Measurements from ENCODE around the gene MEX3C.

Gene MEX3C

GRCh38 chr18:51235009-51235789 is 37.7 kb upstream of the MEX3C start:
- Histone ChIP-seq H3K4me2 (ENCODE audit: low read depth, low read length, poor library complexity, severe bottlenecking) (no peak overlapping the region), H3K36me3 (ENCODE audit: low read length) (no peaks in the 10 kb centered on the region), H3K9me3 (ENCODE audit: insufficient read depth, low read length) (no peaks in the 10 kb centered on the region), H3K9ac (ENCODE audit: low read length) (no peak overlapping the region), H4K20me1 (ENCODE audit: low read depth, low read length) (no peaks in the 10 kb centered on the region), H3K27ac (ENCODE audit: low read depth, low read length) (no peak overlapping the region), H3K9me2 (replicated peaks; ENCODE audit: insufficient read depth, low read length) (no peaks in the 10 kb centered on the region), H3K79me2 (ENCODE audit: insufficient read depth, low read length) (no peaks in the 10 kb centered on the region), H3K27me3 (ENCODE audit: low read length) (no peaks in the 10 kb centered on the region), H3F3A (ENCODE audit: insufficient read depth) (no peaks in the 10 kb centered on the region), H2AFZ (ENCODE audit: low read depth, low read length, severe bottlenecking) (no peak overlapping the region), H3K4me3 (ENCODE audit: insufficient read depth, low read length, poor library complexity, severe bottlenecking) (no peak overlapping the region)
- TF ChIP-seq CTCF (IDR thresholded peaks at IDR 0.05; ENCODE audit: insufficient read depth, low read length, poor library complexity, severe bottlenecking) (no peak), EZH2phosphoT487 (conservative IDR thresholded peaks at IDR 0.05; ENCODE audit: low read length) (no peak)

GRCh38 chr18:51234117-51235008 is 36.9 kb upstream of the MEX3C start:
- H2AFZ ChIP-seq (ENCODE audit: low read depth, low read length, severe bottlenecking), result no peak overlapping the region
- no peaks in the 10 kb centered on the region for H3K79me2 ChIP-seq (ENCODE audit: insufficient read depth, low read length)
- no peaks in the 10 kb centered on the region for H3K9me3 ChIP-seq (ENCODE audit: insufficient read depth, low read length)
- no peaks in the 10 kb centered on the region for H4K20me1 ChIP-seq (ENCODE audit: low read depth, low read length)
- TF ChIP-seq EZH2phosphoT487 (conservative IDR thresholded peaks at IDR 0.05; ENCODE audit: low read length) (no peak), CTCF (IDR thresholded peaks at IDR 0.05; ENCODE audit: insufficient read depth, low read length, poor library complexity, severe bottlenecking) (no peak)
- no peak overlapping the region for H3K4me2 ChIP-seq (ENCODE audit: low read depth, low read length, poor library complexity, severe bottlenecking)
- H3F3A ChIP-seq (ENCODE audit: insufficient read depth), result no peaks in the 10 kb centered on the region
- H3K4me3 ChIP-seq (ENCODE audit: insufficient read depth, low read length, poor library complexity, severe bottlenecking), result no peak overlapping the region
- H3K27me3 ChIP-seq (ENCODE audit: low read length), result no peaks in the 10 kb centered on the region
- no peak overlapping the region for H3K27ac ChIP-seq (ENCODE audit: low read depth, low read length)
- no peak overlapping the region for H3K9ac ChIP-seq (ENCODE audit: low read length)
- no peaks in the 10 kb centered on the region for H3K36me3 ChIP-seq (ENCODE audit: low read length)
- no peaks in the 10 kb centered on the region for H3K9me2 ChIP-seq (replicated peaks; ENCODE audit: insufficient read depth, low read length)

- Histone ChIP-seq H3K36me3 (ENCODE audit: low read length) (no peaks in the 10 kb centered on the region), H3K4me2 (ENCODE audit: low read depth, low read length, poor library complexity, severe bottlenecking) (no peak overlapping the region), H3K79me2 (ENCODE audit: insufficient read depth, low read length) (no peaks in the 10 kb centered on the region), H3K27me3 (ENCODE audit: low read length) (no peaks in the 10 kb centered on the region), H3K9me2 (replicated peaks; ENCODE audit: insufficient read depth, low read length) (no peaks in the 10 kb centered on the region), H3F3A (ENCODE audit: insufficient read depth) (no peaks in the 10 kb centered on the region), H4K20me1 (ENCODE audit: low read depth, low read length) (no peaks in the 10 kb centered on the region), H3K9me3 (ENCODE audit: insufficient read depth, low read length) (no peaks in the 10 kb centered on the region), H3K4me3 (ENCODE audit: insufficient read depth, low read length, poor library complexity, severe bottlenecking) (no peak overlapping the region), H3K27ac (ENCODE audit: low read depth, low read length) (no peak overlapping the region), H2AFZ (ENCODE audit: low read depth, low read length, severe bottlenecking) (no peak overlapping the region), H3K9ac (ENCODE audit: low read length) (no peak overlapping the region)
- TF ChIP-seq CTCF (IDR thresholded peaks at IDR 0.05; ENCODE audit: insufficient read depth, low read length, poor library complexity, severe bottlenecking) (no peak), EZH2phosphoT487 (conservative IDR thresholded peaks at IDR 0.05; ENCODE audit: low read length) (no peak)
Observed at GRCh38 chr18:51229328-51229727, 31.8 kb upstream of the MEX3C start.

Measured in SU-DHL-6 (cell line).